Heart left ventricle (tissue), 13 donors: ENCODE results near the gene SYNDIG1L.

ENCODE experiments used
- CTCF ChIP-seq, 12 donors: fragments of 200-600 bp; sonication (generic) in 4 of 12; IDR thresholded peaks; one replicate each; pipeline versions ENCODE4 v1.5.0 to v1.8.0; 2018 to 2022; ENCODE audit warnings: antibody characterized with exemption in 12 of 12, mild to moderate bottlenecking in 5 of 12
- POLR2A ChIP-seq, 2 donors: fragments of 450-650 bp; IDR thresholded peaks; one replicate each; pipeline ENCODE4 v1.6.1; 2017; ENCODE audit warnings: antibody characterized with exemption in 2 of 2, mild to moderate bottlenecking in 2 of 2, moderate library complexity in 2 of 2
- donor health status: ischemic (EF 13 %, LVEDD 7.1; RV severe dilation, severe dysfunction).
- donor health status: DM: no; HTN: yes; CAD: no.
- donor health status: DM: no; HTN: no; CAD: no.
- donor health status: ischemic (EF 25% LVEDD 6.9; RV normal size, moderate dysfunction).
- donor health status: ischemic (EF 25% LVEDD 5.7; RV mildly dilated, moderate dysfunction).
- donor health status: ischemic (EF 35%, LVEDD 5.7; RV mildly dilated, moderate dysfunction).
- donor health status: nonischemic (EF 11% LVEDD 7.7; RV severe dilation, severe dysfunction).
- donor health status: DM: yes; HTN: yes; CAD: no.
- donor health status: PGD.
- donor health status: ischemic (EF 29% LVEDD 5.4; RV normal size, mild dysfunction).
- donor health status: nonischemic (EF 23%, LVEDD 6.1; RV moderate dilation, normal function).

DNA sequence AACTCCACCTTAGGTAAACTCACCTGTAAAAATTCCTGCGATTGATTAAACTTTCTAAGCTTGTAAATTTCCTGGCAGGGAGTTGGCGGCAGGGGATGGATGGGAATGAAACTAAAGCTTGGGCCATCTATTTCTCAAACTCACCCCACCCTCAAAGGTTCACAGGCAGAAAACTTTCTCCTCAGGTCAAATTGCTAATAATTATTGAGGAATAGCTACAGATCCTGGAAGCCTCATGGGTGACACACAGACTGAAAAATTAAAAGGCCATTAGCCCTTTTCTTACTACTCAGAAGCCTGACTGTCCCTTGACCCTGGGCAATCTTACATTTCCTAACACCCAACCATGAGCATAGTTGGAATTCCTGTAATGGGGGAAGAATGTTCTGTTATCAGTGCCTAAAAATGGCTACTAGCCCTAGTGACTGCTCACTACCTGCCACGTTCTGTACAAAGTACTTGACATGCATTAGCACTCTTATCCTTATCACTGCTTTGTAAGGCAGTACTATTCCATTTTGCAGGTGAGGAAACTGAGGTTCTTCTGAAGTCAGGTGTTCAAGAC lies 12.4 kb upstream of the SYNDIG1L start:
- TF ChIP-seq POLR2A (IDR thresholded peaks at IDR 0.05) (no peak), CTCF (IDR thresholded peaks at IDR 0.05) (no peak)
